Naive thymus-derived CD4-positive, alpha-beta T cell (primary cell): ENCODE results near the gene FOXRED2. TPM values are rescaled to one million over a fixed set of nuclear protein-coding genes. Genes with fewer than 3 reads are reported as not detected.
A peak's percentile ranks its signal among the peaks of the same experiment; 100 is the strongest.
"Not testable (repeated sequence)": the region's sequence is repeated elsewhere in the genome, so short reads cannot be mapped to it uniquely, and the experiment has no call there.

Experiments
- ATAC-seq: fragments of 150-1000 bp; cut with Tn5 transposase; 2 replicates; pipeline ENCODE4 v1.10.0; 2021; ENCODE audit warnings: mild to moderate bottlenecking, moderate library complexity
- CTCF ChIA-PET: fragments of 350-600 bp; sonication (Branson Sonifier 250); formaldehyde crosslinking; loops from one replicate; lab custom pipeline; 2021; ENCODE audit warnings: antibody characterized with exemption; lab: Charles Lee
- POLR2A ChIA-PET: fragments of 350-600 bp; sonication (Branson Sonifier 250); formaldehyde crosslinking; loops from one replicate; lab custom pipeline; 2021; ENCODE audit warnings: antibody characterized with exemption, inconsistent platforms; lab: Charles Lee
- DNase-seq, 9 donors: peaks; one replicate each; pipeline versions ENCODE4 v3.0.0 to v3.0.0-alpha.2; 2020 to 2022; ENCODE audit warnings: mixed read lengths in 1 of 9
- H3K27ac ChIP-seq: one replicate; pipeline ENCODE4 v1.7.0; 2013; ENCODE audit warnings: mild to moderate bottlenecking, low read depth, low read length, moderate library complexity
- H3K27me3 ChIP-seq, 2 donors: one replicate each; pipeline ENCODE4 v1.7.0; 2013; ENCODE audit warnings: low read length in 2 of 2, mild to moderate bottlenecking in 2 of 2, moderate library complexity in 2 of 2; ENCODE audit not compliant: control insufficient read depth in 2 of 2, insufficient read depth in 2 of 2
- H3K36me3 ChIP-seq, 3 experiments: 1 replicate in 2 of 3; 2 replicates in 1 of 3; pipeline ENCODE4 v1.7.0; 2013; ENCODE audit warnings: low read length in 3 of 3, mild to moderate bottlenecking in 3 of 3, moderate library complexity in 1 of 3; ENCODE audit not compliant: insufficient read depth in 3 of 3, control insufficient read depth in 2 of 3
- H3K4me1 ChIP-seq, 2 donors: one replicate each; pipeline ENCODE4 v1.7.0; 2013; ENCODE audit warnings: low read length in 2 of 2, mild to moderate bottlenecking in 2 of 2, moderate library complexity in 1 of 2; ENCODE audit not compliant: control insufficient read depth in 2 of 2, insufficient read depth in 2 of 2
- H3K4me3 ChIP-seq: 2 replicates; pipeline ENCODE4 v1.7.0; 2013; ENCODE audit warnings: mild to moderate bottlenecking, low read length
- H3K9me3 ChIP-seq, 3 experiments: 1 replicate in 2 of 3; 2 replicates in 1 of 3; pipeline ENCODE4 v1.7.0; 2013; ENCODE audit warnings: low read length in 3 of 3; ENCODE audit not compliant: control insufficient read depth in 2 of 3
- H3K27ac Mint-ChIP-seq, 9 donors: one replicate each; pipeline ENCODE4 v1.8.0; 2020 to 2022; ENCODE audit warnings: mixed read lengths in 9 of 9, mild to moderate bottlenecking in 8 of 9, moderate library complexity in 5 of 9, inconsistent platforms in 2 of 9
- H3K27me3 Mint-ChIP-seq, 5 donors: one replicate each; pipeline ENCODE4 v1.8.0; 2021 to 2022; ENCODE audit warnings: mixed read lengths in 5 of 5, mild to moderate bottlenecking in 1 of 5
- H3K36me3 Mint-ChIP-seq, 5 donors: one replicate each; pipeline ENCODE4 v1.8.0; 2020 to 2022; ENCODE audit warnings: mixed read lengths in 5 of 5, mild to moderate bottlenecking in 3 of 5, inconsistent platforms in 1 of 5
- H3K4me1 Mint-ChIP-seq, 7 donors: one replicate each; pipeline ENCODE4 v1.8.0; 2020 to 2022; ENCODE audit warnings: mixed read lengths in 7 of 7, mild to moderate bottlenecking in 3 of 7, inconsistent platforms in 1 of 7
- H3K4me3 Mint-ChIP-seq, 10 donors: one replicate each; pipeline ENCODE4 v1.8.0; 2020 to 2022; ENCODE audit warnings: mild to moderate bottlenecking in 10 of 10, mixed read lengths in 10 of 10, moderate library complexity in 6 of 10, inconsistent platforms in 2 of 10
- H3K9me3 Mint-ChIP-seq, 11 donors: one replicate each; pipeline ENCODE4 v1.8.0; 2020 to 2022; ENCODE audit warnings: mixed read lengths in 11 of 11, mild to moderate bottlenecking in 4 of 11, inconsistent platforms in 1 of 11, moderate library complexity in 1 of 11
- intact Hi-C, 2 donors: fragments of 100-400 bp; cut with micrococcal nuclease; formaldehyde crosslinking; loops; one replicate each; pipeline ENCODE4 v1.15.1; 2023
- polyA plus RNA-seq, 2 donors: library from polyadenylated mRNA; unstranded; fragments of 300-500 nt; fragmentation: Illumina TruSeq; gene quantifications; one replicate each; pipeline ENCODE4 v1.2.3, GENCODE V29; 2021
- total RNA-seq, 6 experiments: library from RNA in 5 of 6; stranded (reverse) in 5 of 6; gene quantifications; 1 replicate in 5 of 6; 2 replicates in 1 of 6; pipeline ENCODE4 v1.2.3 and lab custom pipeline; 2021 to 2026

The FOXRED2 gene
- total and polyA plus RNA-seq, 7 experiments from 2014 or later = 2.3 to 13.1 (median 5.6) TPM

DNA sequence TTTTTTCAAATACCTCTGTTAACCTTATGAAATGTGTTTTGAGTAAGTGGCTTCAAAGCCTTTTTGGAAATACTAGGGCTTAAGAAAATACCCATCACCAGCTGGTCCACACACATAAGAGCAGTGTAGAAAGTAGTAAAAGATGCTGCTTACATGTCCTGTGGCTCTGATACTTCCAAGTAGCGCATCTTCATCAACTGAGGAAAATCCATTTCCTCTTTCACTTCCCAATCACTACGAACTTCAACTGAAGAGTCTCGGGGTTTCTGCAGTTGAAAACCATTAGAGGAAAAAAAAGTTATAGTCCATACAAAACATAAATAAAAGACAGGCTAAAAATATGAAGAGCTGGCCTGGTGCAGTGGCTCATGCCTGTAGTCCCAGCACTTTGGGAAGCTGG is 13.6 kb upstream of the FOXRED2 start:
- no peak overlapping the region for H3K27ac ChIP-seq
- ATAC-seq (no peak), DNase-seq (no peak)
- Mint-ChIP-seq H3K27ac (no peak overlapping the region), H3K4me3 (no peak overlapping the region), H3K4me1 (peaks cover 0 to 9% (median under 1%) of the 10 kb centered on the region in 7 donors), H3K27me3 (no peaks in the 10 kb centered on the region), H3K9me3 (peaks cover 0 to 3% (median 0%) of the 10 kb centered on the region in 11 donors), H3K36me3 (peaks cover 18 to 71% (median 47%) of the 10 kb centered on the region in 5 donors)
- ChIA-PET POLR2A (interaction anchor here (0.6 kb wide), 1 partner anchor 141 kb away, joined by 3 read pairs; no protein-coding TSS in a partner anchor), CTCF (interaction anchor here (1.5 kb wide), 1 partner anchor 10 kb away, joined by 3 read pairs; no protein-coding TSS in a partner anchor)
- H3K27me3 ChIP-seq = no peaks in the 10 kb centered on the region
- no peaks in the 10 kb centered on the region for H3K4me1 ChIP-seq
- intact Hi-C loops = loop anchor here in 1 of 2 donors (10.0 kb wide), 1 partner anchor 964 kb away; the partner anchor contains the start of gene MFNG
- H3K4me3 ChIP-seq = no peak overlapping the region
- H3K9me3 ChIP-seq = no peaks in the 10 kb centered on the region
- peaks cover 47 to 100% (median 62%) of the 10 kb centered on the region in 3 experiments for H3K36me3 ChIP-seq

DNA sequence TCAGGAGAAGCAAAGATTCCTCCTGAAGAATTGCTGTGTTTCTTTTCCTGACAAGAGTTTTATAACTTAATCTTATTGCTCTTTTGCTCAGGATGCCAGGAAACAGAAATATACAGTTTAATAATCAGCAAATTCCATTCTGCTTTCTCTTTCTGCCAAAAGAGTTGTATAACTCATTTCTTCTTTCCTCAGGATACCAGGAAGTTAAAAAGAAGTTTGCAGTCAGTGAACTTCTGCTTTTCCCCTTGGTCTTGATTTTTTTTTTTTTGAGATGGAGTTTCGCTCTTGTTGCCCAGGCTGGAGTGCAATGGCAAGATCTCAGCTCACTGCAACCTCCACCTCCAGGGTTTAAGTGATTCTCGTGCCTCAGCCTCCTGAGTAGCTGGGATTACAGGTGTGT is 13.1 kb upstream of the FOXRED2 start:
- H3K27me3 ChIP-seq, H3K4me1 ChIP-seq, POLR2A ChIA-PET, H3K27me3 Mint-ChIP-seq, H3K4me3 Mint-ChIP-seq, DNase-seq, ATAC-seq, H3K9me3 Mint-ChIP-seq, H3K27ac Mint-ChIP-seq, H3K9me3 ChIP-seq, H3K4me3 ChIP-seq, H3K27ac ChIP-seq, H3K4me1 Mint-ChIP-seq: not testable (repeated sequence)
- H3K36me3 ChIP-seq = peaks cover 46 to 100% (median 57%) of the 10 kb centered on the region in 3 experiments
- peaks cover 17 to 70% (median 47%) of the 10 kb centered on the region in 5 donors for H3K36me3 Mint-ChIP-seq
- intact Hi-C loops = loop anchor here in 1 of 2 donors (10.0 kb wide), 1 partner anchor 965 kb away; the partner anchor contains the start of gene MFNG
- CTCF ChIA-PET = interaction anchor here (1.5 kb wide), 1 partner anchor 9 kb away, joined by 3 read pairs; no protein-coding TSS in a partner anchor

DNA sequence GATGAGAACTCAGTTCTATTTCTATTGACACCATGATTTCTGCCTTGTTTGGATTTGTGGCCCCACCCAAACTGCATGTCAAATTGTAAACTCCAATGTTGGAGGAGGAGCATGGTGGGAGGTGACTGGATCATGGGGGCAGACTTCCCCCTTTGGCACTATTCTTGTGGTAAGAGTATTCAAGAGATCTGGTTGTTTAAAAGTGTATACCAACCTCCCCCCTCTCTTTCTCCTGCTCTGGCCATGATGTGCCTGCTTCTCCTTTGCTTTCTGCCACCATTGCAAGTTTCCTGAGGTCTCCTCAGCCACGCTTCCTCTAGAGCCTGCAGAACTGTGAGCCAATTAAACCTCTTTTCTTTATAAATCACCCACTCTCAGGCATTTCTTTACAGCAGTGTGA is 7.9 kb upstream of the FOXRED2 start:
- no peak for ATAC-seq

DNA sequence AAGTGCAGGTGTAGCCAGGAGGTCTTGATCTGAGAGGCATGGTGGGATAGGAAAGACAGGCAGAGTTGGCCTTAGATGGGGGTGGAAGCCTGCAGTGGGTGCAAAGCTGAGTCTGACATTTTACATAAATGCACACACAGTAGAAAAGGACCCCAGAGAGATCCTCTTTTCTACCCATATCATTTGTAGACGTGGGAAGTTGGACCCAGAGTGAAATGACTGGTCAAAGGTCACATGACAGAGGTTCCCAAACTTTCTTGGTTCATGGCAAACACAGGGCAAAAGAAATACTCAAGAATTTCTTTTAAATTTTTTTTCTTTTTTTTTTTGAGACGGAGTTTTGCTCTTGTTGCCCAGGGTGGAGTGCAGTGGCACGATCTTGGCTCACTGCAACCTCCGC is 6.2 kb upstream of the FOXRED2 start:
- peaks cover 4 to 13% (median 7%) of the 10 kb centered on the region in 7 donors for H3K4me1 Mint-ChIP-seq
- no peaks in the 10 kb centered on the region for H3K27me3 Mint-ChIP-seq
- intact Hi-C loops = no loop called here
- no peak for ATAC-seq
- ChIA-PET CTCF (interaction anchor here (1.2 kb wide), 1 partner anchor 10 kb away, joined by 3 read pairs; no protein-coding TSS in a partner anchor), POLR2A (no interaction called here)
- DNase-seq = no peak
- Histone ChIP-seq H3K27ac (no peak overlapping the region), H3K4me1 (no peaks in the 10 kb centered on the region), H3K9me3 (no peaks in the 10 kb centered on the region), H3K27me3 (no peaks in the 10 kb centered on the region), H3K36me3 (peaks cover 31 to 75% (median 39%) of the 10 kb centered on the region in 3 experiments), H3K4me3 (no peak overlapping the region)
- H3K9me3 Mint-ChIP-seq = no peaks in the 10 kb centered on the region
- H3K4me3 Mint-ChIP-seq = no peak overlapping the region
- peak overlapping the region in 2 of 9 donors; percentile 39 to 43 for H3K27ac Mint-ChIP-seq
- peaks cover 31 to 58% (median 49%) of the 10 kb centered on the region in 5 donors for H3K36me3 Mint-ChIP-seq

More for the DNA sequence above, 7.9 kb upstream of the FOXRED2 start:
- ChIA-PET CTCF (no interaction called here), POLR2A (no interaction called here)
- H3K27ac ChIP-seq = no peak overlapping the region
- no peak overlapping the region for H3K4me3 ChIP-seq
- H3K4me1 ChIP-seq = no peaks in the 10 kb centered on the region
- DNase-seq = no peak
- H3K27me3 ChIP-seq = no peaks in the 10 kb centered on the region
- Mint-ChIP-seq H3K27me3 (no peaks in the 10 kb centered on the region), H3K36me3 (peaks cover 31 to 72% (median 50%) of the 10 kb centered on the region in 5 donors), H3K4me1 (peaks cover 4 to 13% (median 7%) of the 10 kb centered on the region in 7 donors), H3K4me3 (no peak overlapping the region), H3K9me3 (no peaks in the 10 kb centered on the region), H3K27ac (peak overlapping the region in 1 of 9 donors; percentile 72)
- H3K36me3 ChIP-seq = peaks cover 34 to 92% (median 52%) of the 10 kb centered on the region in 3 experiments
- intact Hi-C loops = no loop called here
- H3K9me3 ChIP-seq = no peaks in the 10 kb centered on the region

DNA sequence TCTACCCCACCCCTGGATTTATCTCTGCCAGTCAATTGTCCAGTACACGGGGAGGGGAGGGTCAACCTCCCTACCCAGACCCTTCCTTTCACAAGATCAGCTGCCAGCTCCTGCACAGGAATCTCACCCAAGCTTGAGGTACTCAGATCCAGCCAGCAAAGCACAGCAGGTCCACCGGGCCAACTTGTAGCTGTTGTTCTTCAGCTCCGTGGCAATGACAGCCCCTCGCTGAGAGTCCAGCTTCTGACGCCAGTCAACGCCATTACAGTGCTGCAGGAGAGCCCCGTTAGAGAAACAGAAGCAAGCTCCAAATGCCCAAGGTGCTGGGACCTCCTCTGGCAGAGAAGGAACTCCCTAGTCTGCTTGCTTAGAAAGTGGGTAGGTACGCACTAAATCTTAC is 5.5 kb upstream of the FOXRED2 start:
- ChIA-PET CTCF (interaction anchor here (1.7 kb wide), 1 partner anchor 12 kb away, joined by 7 read pairs; no protein-coding TSS in a partner anchor), POLR2A (no interaction called here)
- no peak overlapping the region for H3K4me3 ChIP-seq
- Mint-ChIP-seq H3K9me3 (no peaks in the 10 kb centered on the region), H3K36me3 (peaks cover 31 to 58% (median 49%) of the 10 kb centered on the region in 5 donors), H3K4me3 (no peak overlapping the region), H3K27me3 (no peaks in the 10 kb centered on the region), H3K27ac (peak overlapping the region in 2 of 9 donors; percentile 39 to 70), H3K4me1 (peaks cover 8 to 16% (median 11%) of the 10 kb centered on the region in 7 donors)
- H3K27me3 ChIP-seq = no peaks in the 10 kb centered on the region
- DNase-seq = no peak
- no peak for ATAC-seq
- H3K9me3 ChIP-seq = no peaks in the 10 kb centered on the region
- no peak overlapping the region for H3K27ac ChIP-seq
- peaks cover 1 to 3% of the 10 kb centered on the region in 2 donors for H3K4me1 ChIP-seq
- intact Hi-C loops = no loop called here
- H3K36me3 ChIP-seq = peaks cover 31 to 69% (median 39%) of the 10 kb centered on the region in 3 experiments

DNA sequence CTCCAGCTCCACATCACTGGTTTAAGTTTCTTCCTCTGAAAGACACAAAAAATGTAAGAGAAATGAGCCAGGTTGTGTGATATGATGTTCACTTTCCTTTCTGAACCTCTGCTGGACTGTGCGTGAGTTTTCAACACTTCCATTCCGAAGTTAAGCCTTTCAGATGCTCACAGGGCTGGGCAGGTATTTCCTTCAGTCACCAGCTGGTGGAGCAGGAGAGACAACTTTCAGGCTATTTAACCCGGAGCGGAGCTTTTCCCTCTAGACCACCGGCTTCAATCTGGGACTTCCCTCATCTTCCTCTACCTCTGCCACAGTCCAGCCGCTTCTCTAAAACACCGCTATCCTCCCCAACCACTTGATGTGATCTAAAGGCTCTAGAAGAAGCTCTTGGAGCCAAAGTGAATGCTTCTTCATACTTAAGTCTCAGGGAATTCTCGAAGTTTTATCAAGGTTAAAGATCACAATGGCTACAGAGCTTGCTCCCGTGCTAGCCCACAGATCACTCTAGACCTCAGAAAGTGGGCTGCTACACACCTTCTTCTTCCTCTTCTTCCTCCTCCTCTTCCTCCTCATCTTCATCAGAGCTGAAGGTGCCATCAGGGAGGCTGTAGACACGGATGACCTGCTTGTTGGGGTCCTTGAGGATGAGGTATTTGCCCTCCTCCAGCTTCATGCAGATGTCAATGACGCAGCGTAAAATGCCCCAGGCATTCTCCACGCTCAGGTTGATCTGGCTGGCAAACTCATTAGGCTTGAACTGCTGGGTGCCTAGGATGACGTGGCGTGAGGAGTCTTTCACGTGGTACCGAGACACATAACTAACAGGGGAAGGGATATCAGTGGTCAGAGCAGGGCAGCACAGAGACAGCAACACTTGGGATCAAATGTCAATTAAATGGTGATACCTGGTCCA is 4.4 kb upstream of the FOXRED2 start:
- ATAC-seq = peak; percentile 25
- H3K4me1 ChIP-seq = peaks cover 5 to 10% of the 10 kb centered on the region in 2 donors
- CTCF ChIA-PET = interaction anchor here (0.6 to 1.7 kb wide), 6 partner anchors 9 to 474 kb away, joined by 3 to 7 read pairs (median 3); no protein-coding TSS in a partner anchor
- no peaks in the 10 kb centered on the region for H3K9me3 Mint-ChIP-seq
- intact Hi-C loops = loop anchor here in 1 of 2 donors (1.0 kb wide), 1 partner anchor 18 kb away; the partner anchor contains the start of gene EIF3D
- DNase-seq = peak in 5 of 9 donors; percentile 30 to 40 (median 38)
- no peaks in the 10 kb centered on the region for H3K9me3 ChIP-seq
- no peaks in the 10 kb centered on the region for H3K27me3 Mint-ChIP-seq
- peak overlapping the region in 1 of 10 donors; percentile 9 for H3K4me3 Mint-ChIP-seq
- H3K36me3 ChIP-seq = peaks cover 20 to 57% (median 32%) of the 10 kb centered on the region in 3 experiments
- peak overlapping the region in 8 of 9 donors; percentile 2 to 90 (median 52) for H3K27ac Mint-ChIP-seq
- H3K27me3 ChIP-seq = no peaks in the 10 kb centered on the region
- peaks cover 6 to 18% (median 12%) of the 10 kb centered on the region in 7 donors for H3K4me1 Mint-ChIP-seq
- no peak overlapping the region for H3K4me3 ChIP-seq
- POLR2A ChIA-PET = interaction anchor here (1.0 to 1.9 kb wide), 3 partner anchors 13 to 96 kb away, joined by 3 to 6 read pairs (median 3); partner anchors contain the start of gene EIF3D
- peaks cover 27 to 47% (median 40%) of the 10 kb centered on the region in 5 donors for H3K36me3 Mint-ChIP-seq
- no peak overlapping the region for H3K27ac ChIP-seq
